ENCODE results near the gene SCCPDH.

Gene SCCPDH

DNA sequence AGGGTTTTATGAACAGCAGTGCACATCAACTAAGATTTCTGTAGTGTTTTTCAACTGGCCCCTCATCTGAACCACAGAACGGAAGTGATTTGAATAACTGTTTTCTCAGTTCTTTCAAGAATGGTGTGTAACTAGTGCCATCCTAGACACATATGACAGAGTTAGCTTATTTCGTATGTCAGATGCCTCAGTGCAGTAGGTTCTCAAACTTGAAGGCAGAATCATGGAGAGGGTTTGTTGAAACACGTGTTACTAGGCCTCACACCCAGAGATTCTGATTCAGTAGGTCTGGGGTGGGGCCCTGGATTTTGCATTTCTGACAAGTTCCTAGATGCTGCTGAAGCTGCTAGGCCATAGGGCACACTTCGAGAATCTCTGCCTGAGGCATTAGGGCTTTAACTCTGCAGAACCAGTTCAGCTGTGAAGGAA lies 49.0 kb downstream of the SCCPDH start:
- Histone ChIP-seq H3K36me3 (ENCODE audit: control insufficient read depth, low read length) (peaks cover 55% of the 10 kb centered on the region), H3K27ac (ENCODE audit: low read depth, low read length) (peak overlapping the region; percentile 92), H4K20me1 (ENCODE audit: control insufficient read depth, insufficient read depth, low read depth, low read length) (no peaks in the 10 kb centered on the region), H3K79me2 (ENCODE audit: control insufficient read depth, low read length) (no peaks in the 10 kb centered on the region), H3K4me3 (ENCODE audit: low read length) (peak overlapping the region; percentile 75), H3K9me2 (replicated peaks; ENCODE audit: control insufficient read depth, low read length) (no peaks in the 10 kb centered on the region), H3F3A (ENCODE audit: control insufficient read depth, insufficient read depth) (peaks cover 7% of the 10 kb centered on the region), H3K4me2 (ENCODE audit: low read length) (peak overlapping the region; percentile 99), H3K27me3 (ENCODE audit: control insufficient read depth, low read length) (no peaks in the 10 kb centered on the region), H3K4me1 (ENCODE audit: control insufficient read depth, low read length) (peaks cover 47% of the 10 kb centered on the region), H3K9me3 (ENCODE audit: control insufficient read depth, insufficient read depth, low read length) (no peaks in the 10 kb centered on the region)
- TF ChIP-seq EZH2phosphoT487 (IDR thresholded peaks at IDR 0.05; ENCODE audit: borderline replicate concordance, low read length): no peak
- TF ChIP-seq, protein P1, sequence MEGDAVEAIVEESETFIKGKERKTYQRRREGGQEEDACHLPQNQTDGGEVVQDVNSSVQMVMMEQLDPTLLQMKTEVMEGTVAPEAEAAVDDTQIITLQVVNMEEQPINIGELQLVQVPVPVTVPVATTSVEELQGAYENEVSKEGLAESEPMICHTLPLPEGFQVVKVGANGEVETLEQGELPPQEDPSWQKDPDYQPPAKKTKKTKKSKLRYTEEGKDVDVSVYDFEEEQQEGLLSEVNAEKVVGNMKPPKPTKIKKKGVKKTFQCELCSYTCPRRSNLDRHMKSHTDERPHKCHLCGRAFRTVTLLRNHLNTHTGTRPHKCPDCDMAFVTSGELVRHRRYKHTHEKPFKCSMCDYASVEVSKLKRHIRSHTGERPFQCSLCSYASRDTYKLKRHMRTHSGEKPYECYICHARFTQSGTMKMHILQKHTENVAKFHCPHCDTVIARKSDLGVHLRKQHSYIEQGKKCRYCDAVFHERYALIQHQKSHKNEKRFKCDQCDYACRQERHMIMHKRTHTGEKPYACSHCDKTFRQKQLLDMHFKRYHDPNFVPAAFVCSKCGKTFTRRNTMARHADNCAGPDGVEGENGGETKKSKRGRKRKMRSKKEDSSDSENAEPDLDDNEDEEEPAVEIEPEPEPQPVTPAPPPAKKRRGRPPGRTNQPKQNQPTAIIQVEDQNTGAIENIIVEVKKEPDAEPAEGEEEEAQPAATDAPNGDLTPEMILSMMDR (IDR thresholded peaks at IDR 0.05; ENCODE audit: low read depth, low read length, poor library complexity, severe bottlenecking): no peak

DNA sequence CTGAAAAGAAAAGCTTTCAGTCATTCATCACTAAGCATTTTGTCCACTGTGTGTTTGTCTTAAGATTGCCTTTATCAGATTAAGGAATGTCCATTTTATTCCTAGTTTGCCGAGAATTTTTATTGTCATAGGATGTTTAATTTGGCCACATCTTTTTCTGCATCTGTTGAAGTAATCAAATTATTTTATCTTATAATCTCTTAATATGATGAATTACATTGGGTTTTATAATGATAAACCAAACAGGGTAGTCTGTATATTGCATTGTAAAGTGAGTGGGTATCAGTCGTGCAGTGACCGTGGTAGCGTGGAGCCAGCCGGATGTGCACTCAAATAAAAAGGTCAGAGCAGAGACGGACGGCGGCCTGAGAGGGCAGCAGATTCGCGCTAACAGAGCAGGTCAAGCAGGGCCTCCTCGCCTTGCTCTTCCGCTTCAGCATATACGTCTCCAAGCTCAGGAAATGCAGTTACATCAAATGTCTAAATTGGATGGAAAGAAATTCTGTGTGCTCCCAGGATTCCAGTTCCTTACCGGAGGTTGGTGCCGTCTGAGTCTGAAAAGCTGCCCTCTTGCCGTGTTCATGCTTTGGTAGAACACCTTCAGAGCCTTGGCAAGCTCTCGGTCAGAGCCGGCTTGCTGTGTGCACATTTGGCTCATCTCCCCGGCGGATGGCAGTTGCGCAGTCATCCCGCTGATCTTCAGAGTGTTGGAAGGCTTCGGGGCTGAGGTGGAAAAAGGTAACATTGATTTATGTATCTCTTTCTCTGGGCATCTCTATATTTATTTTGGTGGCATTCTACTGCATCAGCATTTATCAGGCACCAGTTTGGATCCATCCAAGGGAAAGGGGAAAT lies 51.5 kb downstream of the SCCPDH start:
- Histone ChIP-seq H3K79me2 (ENCODE audit: control insufficient read depth, low read length) (no peaks in the 10 kb centered on the region), H3F3A (ENCODE audit: control insufficient read depth, insufficient read depth) (peaks cover 7% of the 10 kb centered on the region), H3K9me3 (ENCODE audit: control insufficient read depth, insufficient read depth, low read length) (no peaks in the 10 kb centered on the region), H3K4me1 (ENCODE audit: control insufficient read depth, low read length) (peaks cover 47% of the 10 kb centered on the region), H3K36me3 (ENCODE audit: control insufficient read depth, low read length) (peaks cover 41% of the 10 kb centered on the region), H3K27ac (ENCODE audit: low read depth, low read length) (no peak overlapping the region), H3K4me2 (ENCODE audit: low read length) (no peak overlapping the region), H4K20me1 (ENCODE audit: control insufficient read depth, insufficient read depth, low read depth, low read length) (no peaks in the 10 kb centered on the region), H3K4me3 (ENCODE audit: low read length) (no peak overlapping the region), H3K9me2 (replicated peaks; ENCODE audit: control insufficient read depth, low read length) (no peaks in the 10 kb centered on the region), H3K27me3 (ENCODE audit: control insufficient read depth, low read length) (no peaks in the 10 kb centered on the region)
- TF ChIP-seq, protein P1 (IDR thresholded peaks at IDR 0.05; ENCODE audit: low read depth, low read length, poor library complexity, severe bottlenecking): no peak
- TF ChIP-seq EZH2phosphoT487 (IDR thresholded peaks at IDR 0.05; ENCODE audit: borderline replicate concordance, low read length): no peak

DNA sequence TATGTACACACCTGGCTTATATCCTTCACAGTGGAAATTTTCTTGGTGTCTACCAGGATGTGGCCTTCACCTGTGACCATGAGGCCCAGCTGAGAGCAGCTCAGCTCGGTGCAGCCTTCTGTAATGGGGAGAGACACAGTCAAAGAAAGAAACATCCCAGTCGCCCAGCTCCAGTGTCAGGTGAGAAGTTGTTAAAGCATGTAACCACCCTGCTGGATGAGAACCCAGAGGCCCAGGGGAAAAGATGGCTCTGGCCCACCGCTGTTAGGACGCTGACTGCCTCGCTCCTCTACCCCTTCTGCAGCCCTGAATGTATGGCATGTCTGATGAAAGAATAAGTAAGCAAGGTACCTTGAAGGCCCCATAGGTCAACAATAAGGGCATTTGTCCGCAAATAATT lies 52.7 kb downstream of the SCCPDH start:
- Histone ChIP-seq H3K9me3 (ENCODE audit: control insufficient read depth, insufficient read depth, low read length) (no peaks in the 10 kb centered on the region), H4K20me1 (ENCODE audit: control insufficient read depth, insufficient read depth, low read depth, low read length) (no peaks in the 10 kb centered on the region), H3K4me3 (ENCODE audit: low read length) (no peak overlapping the region), H3K4me2 (ENCODE audit: low read length) (no peak overlapping the region), H3K27me3 (ENCODE audit: control insufficient read depth, low read length) (no peaks in the 10 kb centered on the region), H3K4me1 (ENCODE audit: control insufficient read depth, low read length) (peaks cover 37% of the 10 kb centered on the region), H3K79me2 (ENCODE audit: control insufficient read depth, low read length) (no peaks in the 10 kb centered on the region), H3K9me2 (replicated peaks; ENCODE audit: control insufficient read depth, low read length) (no peaks in the 10 kb centered on the region), H3K36me3 (ENCODE audit: control insufficient read depth, low read length) (peaks cover 36% of the 10 kb centered on the region), H3F3A (ENCODE audit: control insufficient read depth, insufficient read depth) (peaks cover 7% of the 10 kb centered on the region), H3K27ac (ENCODE audit: low read depth, low read length) (no peak overlapping the region)
- TF ChIP-seq, protein P1 (IDR thresholded peaks at IDR 0.05; ENCODE audit: low read depth, low read length, poor library complexity, severe bottlenecking): no peak
- no peak for TF ChIP-seq EZH2phosphoT487 (IDR thresholded peaks at IDR 0.05; ENCODE audit: borderline replicate concordance, low read length)
